Activated T-cell treated with anti-CD3 and anti-CD28 coated beads for 24 hours (primary cell): ENCODE results near the gene MYO1D.
"Not testable (repeated sequence)": the region's sequence is repeated elsewhere in the genome, so short reads cannot be mapped to it uniquely, and the experiment has no call there.

Experiments used
- DNase-seq: peaks from one replicate; pipeline ENCODE4 v3.0.0-alpha.2; 2020; ENCODE audit warnings: low read depth

MYO1D gene

GRCh38 chr17:32894245-32894644 lies 17.3 kb upstream of the MYO1D start:
- DNase-seq = no peak

DNA sequence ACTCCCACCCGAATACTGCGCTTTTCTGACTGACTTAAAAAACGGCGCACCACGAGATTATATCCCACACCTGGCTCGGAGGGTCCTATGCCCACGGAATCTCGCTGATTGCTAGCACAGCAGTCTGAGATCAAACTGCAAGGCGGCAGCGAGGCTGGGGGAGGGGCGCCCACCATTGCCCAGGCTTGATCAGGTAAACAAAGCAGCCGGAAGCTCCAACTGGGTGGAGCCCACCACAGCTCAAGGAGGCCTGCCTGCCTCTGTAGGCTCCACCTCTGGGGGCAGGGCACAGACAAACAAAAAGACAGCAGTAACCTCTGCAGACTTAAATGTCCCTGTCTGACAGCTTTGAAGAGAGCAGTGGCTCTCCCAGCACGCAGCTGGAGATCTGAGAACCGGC lies 10.5 kb upstream of the MYO1D start:
- DNase-seq = not testable (repeated sequence)

DNA sequence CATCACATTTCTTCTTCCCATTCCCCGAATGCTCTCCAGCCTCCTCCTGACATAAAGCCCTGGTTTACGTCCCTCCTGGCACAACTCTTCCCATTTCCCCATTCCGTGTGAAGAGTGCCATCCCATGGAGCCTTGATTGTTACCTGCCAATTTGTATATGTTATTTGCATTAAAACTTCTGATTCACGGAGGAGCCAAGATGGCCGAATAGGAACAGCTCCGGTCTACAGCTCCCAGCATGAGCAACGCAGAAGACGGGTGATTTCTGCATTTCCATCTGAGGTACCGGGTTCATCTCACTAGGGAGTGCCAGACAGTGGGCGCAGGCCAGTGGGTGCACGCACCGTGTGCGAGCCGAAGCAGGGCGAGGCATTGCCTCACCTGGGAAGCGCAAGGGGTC lies 10.0 kb upstream of the MYO1D start:
- DNase-seq = not testable (repeated sequence)

DNA sequence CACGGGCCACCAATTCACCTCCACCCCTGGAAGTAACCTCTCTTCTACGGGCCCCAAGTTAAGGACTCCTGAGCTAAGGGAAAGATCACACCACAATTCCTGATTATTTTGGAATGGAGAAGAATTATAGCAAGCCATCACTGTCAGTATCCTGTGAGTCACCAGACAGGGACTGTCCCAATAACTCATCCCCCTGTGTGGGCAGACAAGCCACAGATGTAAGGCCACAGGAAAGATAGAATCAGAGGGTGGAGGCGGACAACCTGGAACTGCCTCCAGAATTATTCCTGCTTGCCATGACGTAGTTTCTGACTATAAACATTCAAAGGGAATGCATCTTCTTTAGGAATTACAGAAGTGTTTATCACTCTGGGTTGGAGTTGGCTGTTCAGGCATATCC lies 5.8 kb upstream of the MYO1D start:
- peak; percentile 20 for DNase-seq

DNA sequence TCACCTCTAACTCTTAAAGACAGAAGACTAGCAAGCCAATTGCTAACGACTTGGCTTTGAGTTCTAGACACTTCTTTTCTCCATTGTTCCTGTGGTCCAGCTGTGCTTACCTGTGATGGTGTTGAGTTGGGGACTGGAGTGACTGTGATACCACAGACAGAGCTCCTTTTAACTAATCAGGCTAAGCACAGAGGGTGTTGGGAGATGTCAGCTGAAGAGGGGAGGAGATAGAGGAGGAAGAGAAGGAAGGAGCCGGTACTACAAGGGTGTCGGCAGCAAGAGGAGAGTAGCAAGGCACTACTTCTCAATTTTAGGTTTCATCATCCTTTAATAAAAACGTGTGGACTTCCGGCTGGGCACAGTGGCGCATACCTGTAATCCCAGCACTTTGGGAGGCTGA lies 5.1 kb upstream of the MYO1D start:
- no peak for DNase-seq

- DNase-seq = no peak
Measured at GRCh38 chr17:32880671-32881453, 3.9 kb upstream of the MYO1D start.

DNA sequence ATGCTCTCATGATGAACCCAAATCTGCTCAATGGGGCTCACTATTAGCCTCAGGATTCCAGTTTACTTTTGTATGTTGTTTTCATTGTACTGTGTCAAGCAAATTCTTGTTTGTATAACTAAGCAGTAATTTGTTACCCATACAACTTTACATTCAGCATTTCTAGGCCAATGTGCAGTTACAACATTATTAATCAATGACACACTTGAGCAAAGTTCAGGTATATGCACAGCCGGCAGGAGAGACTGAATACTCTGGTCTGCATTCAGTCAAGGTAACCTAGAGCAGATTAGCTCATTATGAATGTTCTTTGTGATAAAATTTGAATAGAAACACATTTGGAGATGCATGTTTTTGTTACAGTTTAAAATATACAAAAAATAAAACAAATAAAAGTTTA lies 2.2 kb upstream of the MYO1D start:
- no peak for DNase-seq

DNA sequence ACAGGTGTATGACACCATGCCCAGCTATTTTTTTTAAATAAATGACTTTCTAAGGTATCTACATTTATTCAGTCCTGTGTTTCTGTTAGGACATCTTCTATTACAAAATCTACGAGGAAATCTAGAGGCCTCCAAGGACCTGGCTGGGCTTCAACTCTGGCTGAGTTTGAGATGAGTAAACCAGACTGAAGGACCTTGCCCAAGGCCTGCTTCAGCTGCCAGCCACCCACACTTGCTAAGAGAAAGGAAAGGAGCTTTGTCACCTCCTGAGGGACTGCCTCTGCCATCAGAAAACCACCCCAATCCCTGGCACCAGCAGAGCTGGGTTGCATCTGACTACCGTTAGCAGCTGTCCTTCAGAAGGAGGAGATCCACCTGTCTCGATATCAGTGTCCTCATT lies 1.3 kb upstream of the MYO1D start:
- no peak for DNase-seq

- peak; percentile 89 for DNase-seq
Measured at GRCh38 chr17:32877164-32877764, 340 bp upstream of the MYO1D start.

- DNase-seq = no peak
Measured at GRCh38 chr17:32875923-32876416, 954 bp downstream of the MYO1D start.

GRCh38 chr17:32875230-32875917 lies 1.6 kb downstream of the MYO1D start:
- no peak for DNase-seq

DNA sequence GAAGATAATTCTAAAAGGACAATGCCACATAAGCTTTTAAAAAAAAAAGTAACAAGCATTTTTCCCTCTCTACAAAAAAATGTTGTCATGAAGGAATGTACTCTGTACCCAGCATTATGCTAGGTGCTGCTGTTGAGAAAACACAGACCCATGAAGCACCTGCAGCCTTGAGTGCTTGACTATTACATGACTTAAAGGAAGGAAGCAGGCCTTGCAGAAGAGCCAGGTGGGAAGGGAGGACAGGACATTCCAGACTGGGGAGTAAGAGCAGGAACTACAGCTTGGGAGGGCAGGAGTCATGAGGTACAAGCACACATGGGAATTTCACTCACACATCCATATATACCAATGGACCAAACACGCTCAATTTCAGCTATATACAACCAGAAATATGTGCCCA lies 3.8 kb downstream of the MYO1D start:
- no peak for DNase-seq

DNA sequence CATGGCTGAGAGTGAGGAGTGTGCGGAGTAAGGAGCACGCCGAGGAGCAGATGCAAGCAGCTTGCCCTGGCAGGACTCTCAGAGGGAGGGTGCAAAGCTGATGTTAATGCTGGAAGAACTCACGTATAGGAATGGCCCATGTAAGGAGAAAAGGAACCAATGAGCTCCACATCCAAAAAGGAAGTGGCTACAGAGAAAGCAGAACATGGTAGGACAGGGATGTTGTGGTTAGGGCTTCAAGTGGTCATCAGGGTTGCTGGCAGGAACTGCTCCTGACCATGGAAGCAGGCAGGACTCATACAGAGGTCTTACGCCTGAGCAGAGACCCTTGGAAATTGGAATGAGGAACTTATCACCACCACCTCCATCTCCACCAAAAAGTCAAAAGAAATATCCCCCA lies 5.2 kb downstream of the MYO1D start:
- no peak for DNase-seq

GRCh38 chr17:32870969-32871368 lies 6.0 kb downstream of the MYO1D start:
- no peak for DNase-seq

DNA sequence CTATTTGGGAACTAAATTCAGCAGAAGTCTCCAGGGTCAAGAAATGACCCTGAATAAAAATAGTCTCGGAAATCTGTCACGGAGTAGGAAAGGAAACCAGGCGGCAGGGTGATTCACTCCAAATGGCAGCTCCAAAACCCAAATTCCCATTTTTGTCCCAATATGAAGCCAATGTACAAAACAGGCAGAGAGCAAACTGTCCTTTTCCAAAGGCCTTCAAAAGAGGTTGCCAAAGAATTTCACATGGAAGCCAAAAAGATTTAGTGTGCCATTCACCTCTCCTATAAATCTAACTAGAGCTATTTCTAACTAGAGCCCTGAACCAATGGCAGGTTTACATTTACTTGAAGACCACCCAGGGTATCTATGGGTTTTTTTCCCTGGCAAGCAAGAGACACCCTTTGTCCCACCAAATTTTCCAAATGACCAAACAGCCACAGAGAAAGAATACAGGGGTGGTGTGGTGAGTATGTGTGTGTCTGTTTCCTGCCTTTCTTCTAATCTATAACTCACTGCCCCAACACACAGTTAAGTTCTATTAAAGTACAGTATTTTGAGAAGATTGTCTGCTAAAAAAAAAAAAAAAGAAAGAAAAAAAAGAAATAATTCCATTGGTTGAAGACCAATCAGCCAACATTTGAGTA lies 6.8 kb downstream of the MYO1D start:
- DNase-seq = no peak

- no peak for DNase-seq
Measured at GRCh38 chr17:32869345-32870026, 7.4 kb downstream of the MYO1D start.

- DNase-seq = no peak
Measured at GRCh38 chr17:32865141-32865540, 11.8 kb downstream of the MYO1D start.

DNA sequence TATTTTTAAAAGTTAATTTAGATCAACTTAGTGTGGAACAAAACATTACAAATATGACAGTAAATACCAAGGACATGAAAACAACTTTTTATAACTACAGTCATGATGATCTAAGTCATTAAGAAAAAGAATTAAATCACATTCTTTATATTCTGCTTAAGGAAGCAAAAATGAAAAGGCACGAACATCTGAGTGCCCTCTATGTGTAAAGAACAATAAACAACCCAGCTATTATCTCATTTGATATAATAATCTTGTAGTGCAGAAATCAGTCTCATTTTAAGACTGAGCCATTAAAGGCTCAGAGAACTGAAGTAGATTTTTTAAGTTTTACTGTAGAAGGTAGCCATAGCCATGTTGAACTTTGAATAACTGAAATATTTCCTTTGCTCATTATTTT lies 13.4 kb downstream of the MYO1D start:
- DNase-seq = no peak

DNA sequence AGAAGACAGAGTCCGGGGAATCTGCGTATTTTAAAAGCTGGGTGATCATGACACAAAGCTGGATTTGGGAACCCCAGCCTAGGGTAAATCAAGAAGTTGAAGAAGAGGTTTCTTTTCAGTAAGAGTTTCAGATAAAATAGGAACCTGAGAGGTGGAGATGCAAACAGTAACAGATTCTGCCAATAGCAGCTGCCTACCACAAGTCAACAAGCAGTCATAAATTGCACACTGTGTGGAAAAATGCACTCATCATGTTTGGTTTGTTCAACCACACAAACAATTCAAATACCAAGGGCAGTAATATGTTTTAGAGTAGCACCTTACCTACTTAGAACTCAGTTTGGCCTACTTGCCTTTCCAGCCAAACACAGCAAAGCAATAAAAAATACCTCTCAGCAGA lies 14.0 kb downstream of the MYO1D start:
- no peak for DNase-seq

GRCh38 chr17:32861981-32862380 lies 14.9 kb downstream of the MYO1D start:
- no peak for DNase-seq

GRCh38 chr17:32859857-32860525 lies 16.9 kb downstream of the MYO1D start:
- DNase-seq = no peak

DNA sequence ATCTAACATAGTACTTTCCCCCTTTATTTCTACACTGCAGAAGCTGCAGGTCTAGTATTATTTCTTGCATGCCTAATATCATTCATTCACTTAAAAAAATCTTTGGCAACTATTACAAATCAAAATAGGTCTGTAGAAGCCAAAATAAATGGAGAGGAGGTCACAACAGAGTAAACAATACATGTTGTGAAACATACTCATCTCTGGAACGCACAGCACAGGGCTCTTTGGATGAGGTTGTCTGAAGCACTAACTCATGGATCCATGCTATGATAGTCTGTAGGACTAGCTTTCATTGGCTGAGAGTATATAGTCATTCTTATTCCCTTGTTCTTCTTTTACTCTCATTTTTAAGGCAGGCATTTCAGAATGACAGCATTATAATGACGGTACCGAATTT lies 21.3 kb downstream of the MYO1D start:
- no peak for DNase-seq
